HL-60 (cell line): ENCODE measurements around the gene CEP89.
"Not testable (repeated sequence)": the region's sequence is repeated elsewhere in the genome, so short reads cannot be mapped to it uniquely, and the experiment has no call there.

Source experiments
- DNase-seq, 2 experiments: peaks; one replicate each; pipeline ENCODE4 v3.0.0-alpha.2; 2010 to 2020; ENCODE audit warnings: low read depth in 1 of 2, low spot score in 1 of 2
- H3K27ac ChIP-seq: fragments of 250-450 bp; sonication (Bioruptor Pico); replicated peaks from 2 replicates; pipeline ENCODE4 v1.5.1; 2020; ENCODE audit warnings: mild to moderate bottlenecking, moderate library complexity
- H3K27me3 ChIP-seq: fragments of 250-450 bp; sonication (Bioruptor Pico); 2 replicates; pipeline ENCODE4 v1.5.1; 2021; ENCODE audit warnings: mild to moderate bottlenecking, moderate library complexity; ENCODE audit not compliant: insufficient read depth, poor library complexity, severe bottlenecking
- H3K4me3 ChIP-seq: replicated peaks from 2 replicates; pipeline ENCODE4 v1.5.1; 2011; ENCODE audit warnings: mild to moderate bottlenecking, control low read depth, low read length; ENCODE audit not compliant: insufficient read depth
- CTCF ChIP-seq: IDR thresholded peaks from one replicate; pipeline ENCODE4 v1.5.1; 2011; ENCODE audit warnings: low read length, control low read depth, inconsistent platforms; ENCODE audit not compliant: insufficient read depth
- GABPA ChIP-seq: IDR thresholded peaks from 2 replicates; pipeline ENCODE4 v1.6.1; 2012; ENCODE audit warnings: low read depth
- POLR2AphosphoS5 ChIP-seq: IDR thresholded peaks from 2 replicates; pipeline ENCODE4 v1.6.1; 2012; ENCODE audit warnings: low read depth
- REST ChIP-seq: IDR thresholded peaks from 2 replicates; pipeline ENCODE4 v1.6.1; 2012; ENCODE audit warnings: low read depth; ENCODE audit not compliant: insufficient replicate concordance
- SPI1 ChIP-seq: IDR thresholded peaks from 2 replicates; pipeline ENCODE4 v1.6.1; 2012; ENCODE audit warnings: low read depth, mild to moderate bottlenecking, borderline replicate concordance

CEP89 gene

GRCh38 chr19:32887572-32888215 is 84.1 kb downstream of the CEP89 start:
- no peak overlapping the region for H3K27ac ChIP-seq
- no peaks in the 10 kb centered on the region for H3K27me3 ChIP-seq
- DNase-seq = no peak
- no peak overlapping the region for H3K4me3 ChIP-seq
- no peak for TF ChIP-seq REST
- no peak for TF ChIP-seq SPI1

- Histone ChIP-seq H3K4me3 (no peak overlapping the region), H3K27ac (no peak overlapping the region), H3K27me3 (no peaks in the 10 kb centered on the region)
- DNase-seq = no peak
- no peak for TF ChIP-seq REST
- no peak for TF ChIP-seq GABPA
- no peak for TF ChIP-seq CTCF
- no peak for TF ChIP-seq SPI1
- TF ChIP-seq POLR2AphosphoS5 = no peak
These were observed 85.5 kb downstream of the CEP89 start for GRCh38 chr19:32886241-32886640.

GRCh38 chr19:32885255-32885654 is 86.5 kb downstream of the CEP89 start:
- not testable (repeated sequence) for H3K27me3 ChIP-seq, H3K4me3 ChIP-seq, H3K27ac ChIP-seq, DNase-seq

GRCh38 chr19:32881766-32882165 is 90.0 kb downstream of the CEP89 start:
- no peak for DNase-seq
- no peak overlapping the region for H3K4me3 ChIP-seq
- no peak overlapping the region for H3K27ac ChIP-seq
- H3K27me3 ChIP-seq = no peaks in the 10 kb centered on the region
- TF ChIP-seq CTCF (no peak), REST (no peak), SPI1 (no peak), POLR2AphosphoS5 (no peak), GABPA (no peak)
